GM12878 (cell line): ENCODE data around the gene SMARCC1. TPM values are rescaled to one million over a fixed set of nuclear protein-coding genes. Genes with fewer than 3 reads are reported as not detected.

Experiments used
- ATAC-seq: fragments of 200-7000 bp; cut with Tn5 transposase; 3 replicates; pipeline ENCODE4 v1.9.1; 2020; ENCODE audit warnings: mild to moderate bottlenecking, moderate library complexity
- BruUV-seq: library from RNA; stranded (reverse); fragments of 400-500 nt; replicated peaks from 2 replicates; lab custom pipeline; 2021; lab: Mats Ljungman, UMichigan
- CTCF ChIA-PET: fragments of 300-600 bp; sonication (Branson Sonifier 250); formaldehyde crosslinking; extraction: SDS; loops from one replicate; lab custom pipeline; 2021; ENCODE audit warnings: inconsistent platforms; lab: Yijun Ruan, JAX
- POLR2A ChIA-PET: fragments of 350-600 bp; formaldehyde crosslinking; extraction: SDS; loops from one replicate; lab custom pipeline; 2021; ENCODE audit warnings: inconsistent platforms; lab: Charles Lee
- RAD21 ChIA-PET: fragments of 300-600 bp; sonication (Branson Sonifier 250); formaldehyde crosslinking; loops from one replicate; lab custom pipeline; 2023; ENCODE audit warnings: antibody characterized with exemption; ENCODE audit not compliant: unreplicated experiment; lab: Charles Lee
- SMC1A ChIA-PET: fragments of 300-600 bp; sonication (Branson Sonifier 250); formaldehyde crosslinking; loops from one replicate; lab custom pipeline; 2023; ENCODE audit not compliant: unreplicated experiment, uncharacterized antibody; lab: Charles Lee
- DNase-seq: peaks from one replicate; pipeline ENCODE4 v3.0.0-alpha.2; 2011; ENCODE audit warnings: low read depth, low spot score
- FAIRE-seq: peaks from 3 replicates; lab custom pipeline; 2011; peaks lifted over from hg19 to GRCh38; lab: Jason Lieb, UNC
- H2AFZ ChIP-seq: 2 replicates; pipeline ENCODE4 v1.6.0; 2011; ENCODE audit warnings: low read depth, low read length, control low read depth; ENCODE audit not compliant: control insufficient read depth
- H3K27ac ChIP-seq: 2 replicates; pipeline ENCODE4 v1.5.1; 2011; ENCODE audit warnings: control low read depth; ENCODE audit not compliant: control insufficient read depth, insufficient read depth
- H3K27me3 ChIP-seq, 2 experiments: replicated peaks in 1 of 2; 2 replicates each; pipeline versions ENCODE4 v1.6.0 to v1.6.1; 2011; ENCODE audit warnings: low read length in 1 of 2; ENCODE audit not compliant: control insufficient read depth in 2 of 2, insufficient read depth in 2 of 2
- H3K36me3 ChIP-seq, 2 experiments: 2 replicates each; pipeline ENCODE4 v1.5.1; 2011; ENCODE audit warnings: low read length in 1 of 2; ENCODE audit not compliant: control insufficient read depth in 2 of 2, insufficient read depth in 2 of 2
- H3K4me1 ChIP-seq: 2 replicates; pipeline ENCODE4 v1.6.1; 2011; ENCODE audit warnings: mild to moderate bottlenecking, low read length, moderate library complexity, mixed read lengths; ENCODE audit not compliant: control insufficient read depth, insufficient read depth
- H3K4me2 ChIP-seq: 2 replicates; pipeline ENCODE4 v1.6.0; 2011; ENCODE audit warnings: control low read depth; ENCODE audit not compliant: control insufficient read depth, insufficient read depth
- H3K4me3 ChIP-seq: fragments of 200-600 bp; sonication (generic); 2 replicates; pipeline ENCODE4 v1.5.1; 2016
- H3K79me2 ChIP-seq: 2 replicates; pipeline ENCODE4 v1.6.0; 2011; ENCODE audit warnings: low read length; ENCODE audit not compliant: control insufficient read depth, insufficient read depth
- H3K9ac ChIP-seq: 2 replicates; pipeline ENCODE4 v1.8.0; 2011; ENCODE audit warnings: low read length, control low read depth, mixed read lengths; ENCODE audit not compliant: control insufficient read depth, insufficient read depth
- H3K9me3 ChIP-seq: replicated peaks from 3 replicates; pipeline ENCODE4 v1.5.1; 2011; ENCODE audit warnings: mild to moderate bottlenecking, low read length; ENCODE audit not compliant: control insufficient read depth, insufficient read depth
- H4K20me1 ChIP-seq: 2 replicates; pipeline ENCODE4 v1.6.0; 2011; ENCODE audit not compliant: control insufficient read depth, insufficient read depth
- CHD4 ChIP-seq: fragments of 200-600 bp; sonication (generic); IDR thresholded peaks from 2 replicates; pipeline ENCODE4 v1.6.1; 2016; ENCODE audit warnings: mild to moderate bottlenecking
- MEF2B ChIP-seq: fragments of 450-650 bp; IDR thresholded peaks from 2 replicates; pipeline ENCODE4 v1.6.1; 2018; ENCODE audit warnings: mild to moderate bottlenecking, moderate library complexity; ENCODE audit not compliant: partially characterized antibody, poor library complexity, severe bottlenecking
- RAD21 ChIP-seq: IDR thresholded peaks from 2 replicates; pipeline ENCODE4 v1.6.1; 2011; ENCODE audit warnings: mild to moderate bottlenecking, low read depth, low read length, moderate library complexity; ENCODE audit not compliant: insufficient read depth
- ZNF622 ChIP-seq: fragments of 450-650 bp; IDR thresholded peaks from 2 replicates; pipeline ENCODE4 v1.6.1; 2017; ENCODE audit warnings: mild to moderate bottlenecking, inconsistent platforms
- WGBS: methylation state at CpG from one replicate; pipeline ENCODE4 v1.1.6; 2016; ENCODE audit warnings: low lambda C conversion rate; ENCODE audit not compliant: insufficient replicate concordance, insufficient coverage; ENCODE audit errors: missing lambda C conversion rate; 5-methylcytosine and 5-hydroxymethylcytosine counted together
- in situ Hi-C: fragments of 300-500 bp; cut with MboI; formaldehyde crosslinking; loops from 9 replicates; pipeline ENCODE4 v1.14.3; 2018; ENCODE audit warnings: mixed read lengths
- intact Hi-C: fragments of 100-400 bp; cut with micrococcal nuclease; formaldehyde crosslinking; loops from one replicate; pipeline ENCODE4 v1.14.2; 2022; ENCODE audit not compliant: unreplicated experiment
- polyA plus RNA-seq, 11 experiments: library from polyadenylated mRNA; depleted of rRNA in 4 of 11; unstranded in 6 of 11; stranded (reverse) in 5 of 11; fragments of >200 nt; fragmentation: Nextera tagmentation in 4 of 11; fragmentation: Illumina TruSeq in 1 of 11; extraction: Ambion mirVana in 4 of 11; extraction: Trizol in 1 of 11; gene quantifications; 1 replicate in 1 of 11; 2 replicates in 10 of 11; pipeline versions ENCODE4 v1.2.1 to v1.2.3, GENCODE V29; 2011 to 2016; ENCODE audit warnings: inconsistent platforms in 2 of 11, missing spikeins in 2 of 11, low read depth in 1 of 11
- total RNA-seq, 4 experiments: library from RNA; depleted of rRNA in 3 of 4; stranded (reverse); fragments of >200 nt in 3 of 4; fragmentation: Illumina TruSeq in 1 of 4; extraction: Trizol in 1 of 4; gene quantifications; 2 replicates each; pipeline versions ENCODE4 v1.2.1 to v1.2.3, GENCODE V29; 2013 to 2021
- TF ChIP-seq, protein P1 (sequence below), 3 experiments: IDR thresholded peaks in 2 of 3; conservative IDR thresholded peaks in 1 of 3; 2 replicates each; pipeline ENCODE4 v1.5.1; 2011; ENCODE audit warnings: low read depth in 3 of 3, low read length in 3 of 3, mild to moderate bottlenecking in 3 of 3, control low read depth in 2 of 3, moderate library complexity in 2 of 3, inconsistent platforms in 1 of 3, mixed read lengths in 1 of 3; ENCODE audit not compliant: control insufficient read depth in 2 of 3, insufficient read depth in 1 of 3; ENCODE audit errors: extremely low read depth in 1 of 3

The SMARCC1 gene
- total and polyA plus RNA-seq, 10 of the 15 experiments (the other 5 are each of a cell fraction or from before 2014, with no cell fraction given) = 26.6 to 147 (median 57.1) TPM

DNA sequence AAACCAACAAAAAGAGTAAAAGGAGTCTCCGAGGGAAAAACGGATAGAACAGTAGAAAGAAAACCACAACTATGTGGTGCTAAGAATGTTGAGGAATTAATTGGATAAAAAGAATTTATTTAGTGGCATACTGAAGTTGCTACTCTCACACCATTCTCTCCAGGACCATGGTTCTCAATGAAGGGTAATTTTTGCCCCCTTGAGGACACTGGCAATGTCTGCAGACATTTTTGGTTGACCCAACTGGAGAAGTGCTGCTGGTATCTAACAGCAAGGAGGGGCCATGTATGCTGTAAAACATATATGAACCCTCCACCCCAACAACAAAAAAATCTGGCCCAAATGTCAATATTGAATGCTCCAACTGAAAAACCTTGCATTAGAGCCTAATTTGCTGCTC, 117.2 kb downstream of the SMARCC1 start:
- RAD21 ChIA-PET = no interaction called here
- Histone ChIP-seq H2AFZ (no peak overlapping the region), H3K9ac (no peak overlapping the region), H3K36me3 (peaks cover 2 to 31% of the 10 kb centered on the region in 2 experiments), H3K79me2 (no peaks in the 10 kb centered on the region), H3K4me3 (no peak overlapping the region), H3K4me1 (no peaks in the 10 kb centered on the region), H3K27me3 (no peaks in the 10 kb centered on the region), H3K4me2 (no peak overlapping the region), H3K27ac (no peak overlapping the region), H4K20me1 (no peaks in the 10 kb centered on the region), H3K9me3 (no peaks in the 10 kb centered on the region)
- BruUV-seq = no TSS peak
- POLR2A ChIA-PET = no interaction called here
- 100% methylated on average over 2 of the region's 2 CpGs for WGBS
- no peak for DNase-seq
- in situ Hi-C loops (no loop called here), intact Hi-C loops (no loop called here)
- peak; percentile 77 for ATAC-seq
- CTCF ChIA-PET = interaction anchor here (1.3 kb wide), 1 partner anchor 142 kb away, joined by 3 read pairs; no protein-coding TSS in a partner anchor
- FAIRE-seq = no peak
- TF ChIP-seq MEF2B = no peak
- no peak for TF ChIP-seq CHD4
- 0 out of 2 replicates have a peak, but pooled peaks have one; percentile 3 for TF ChIP-seq RAD21
- TF ChIP-seq ZNF622 = no peak
- TF ChIP-seq, protein P1, sequence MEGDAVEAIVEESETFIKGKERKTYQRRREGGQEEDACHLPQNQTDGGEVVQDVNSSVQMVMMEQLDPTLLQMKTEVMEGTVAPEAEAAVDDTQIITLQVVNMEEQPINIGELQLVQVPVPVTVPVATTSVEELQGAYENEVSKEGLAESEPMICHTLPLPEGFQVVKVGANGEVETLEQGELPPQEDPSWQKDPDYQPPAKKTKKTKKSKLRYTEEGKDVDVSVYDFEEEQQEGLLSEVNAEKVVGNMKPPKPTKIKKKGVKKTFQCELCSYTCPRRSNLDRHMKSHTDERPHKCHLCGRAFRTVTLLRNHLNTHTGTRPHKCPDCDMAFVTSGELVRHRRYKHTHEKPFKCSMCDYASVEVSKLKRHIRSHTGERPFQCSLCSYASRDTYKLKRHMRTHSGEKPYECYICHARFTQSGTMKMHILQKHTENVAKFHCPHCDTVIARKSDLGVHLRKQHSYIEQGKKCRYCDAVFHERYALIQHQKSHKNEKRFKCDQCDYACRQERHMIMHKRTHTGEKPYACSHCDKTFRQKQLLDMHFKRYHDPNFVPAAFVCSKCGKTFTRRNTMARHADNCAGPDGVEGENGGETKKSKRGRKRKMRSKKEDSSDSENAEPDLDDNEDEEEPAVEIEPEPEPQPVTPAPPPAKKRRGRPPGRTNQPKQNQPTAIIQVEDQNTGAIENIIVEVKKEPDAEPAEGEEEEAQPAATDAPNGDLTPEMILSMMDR (IDR thresholded peaks at IDR 0.05 in 2 of 3, conservative IDR thresholded peaks at IDR 0.05 in 1 of 3; ENCODE audit: control insufficient read depth in 2 of 3, extremely low read depth in 1 of 3, insufficient read depth in 1 of 3, low read depth in 3 of 3, low read length in 3 of 3) = peak; percentile 3 to 37 (median 18); a peak in 2 of 6 replicates
- TF ChIP-seq, all 136 proteins: peak for 2
- SMC1A ChIA-PET = interaction anchor here (1.9 kb wide), 1 partner anchor 143 kb away, joined by 4 read pairs; no protein-coding TSS in a partner anchor
